GM18868 (cell line): Measurements from ENCODE around the gene FGB.

ENCODE experiments used
- ATAC-seq: cut with Tn5 transposase; IDR thresholded peaks from one replicate; pipeline ENCODE4 v1.9.1; 2021; ENCODE audit warnings: mild to moderate bottlenecking, moderate library complexity; ENCODE audit not compliant: unreplicated experiment

The FGB gene

GRCh38 chr4:154565704-154566103 is 2.9 kb downstream of the FGB start:
- ATAC-seq: no peak

GRCh38 chr4:154566639-154567204 is 3.9 kb downstream of the FGB start:
- ATAC-seq: no peak

- no peak for ATAC-seq
These were observed 6.2 kb downstream of the FGB start for GRCh38 chr4:154569028-154569427.

GRCh38 chr4:154569584-154569983 is 6.8 kb downstream of the FGB start:
- ATAC-seq: no peak

GRCh38 chr4:154573190-154573870 is 10.5 kb downstream of the FGB start:
- ATAC-seq: no peak

- no peak for ATAC-seq
These were observed 11.5 kb downstream of the FGB start for GRCh38 chr4:154574311-154574710.

GRCh38 chr4:154577324-154577723 is 14.5 kb downstream of the FGB start:
- ATAC-seq: no peak

GRCh38 chr4:154578919-154579318 is 16.1 kb downstream of the FGB start:
- no peak for ATAC-seq

- no peak for ATAC-seq
These were observed 17.1 kb downstream of the FGB start for GRCh38 chr4:154579927-154580326.

GRCh38 chr4:154582723-154583122 is 19.9 kb downstream of the FGB start:
- ATAC-seq: no peak

GRCh38 chr4:154583230-154583629 is 20.4 kb downstream of the FGB start:
- no peak for ATAC-seq

GRCh38 chr4:154583677-154584076 is 20.9 kb downstream of the FGB start:
- no peak for ATAC-seq

- ATAC-seq: no peak
These were observed 21.4 kb downstream of the FGB start for GRCh38 chr4:154584259-154584658.

GRCh38 chr4:154585369-154586018 is 22.7 kb downstream of the FGB start:
- no peak for ATAC-seq

GRCh38 chr4:154586296-154587033 is 23.7 kb downstream of the FGB start:
- no peak for ATAC-seq

- no peak for ATAC-seq
These were observed 25.4 kb downstream of the FGB start for GRCh38 chr4:154588198-154588597.

- ATAC-seq: no peak
These were observed 26.7 kb downstream of the FGB start for GRCh38 chr4:154589296-154590197.

GRCh38 chr4:154590329-154591006 is 27.7 kb downstream of the FGB start, which contains the start of gene FGA:
Gene FGA, minus strand, starts transcription at chr4:154590742. Its CDS starts 55 bp downstream, at chr4:154590687.
- no peak for ATAC-seq

GRCh38 chr4:154591890-154592289 is 29.1 kb downstream of the FGB start:
- no peak for ATAC-seq

GRCh38 chr4:154593868-154594267 is 31.1 kb downstream of the FGB start:
- no peak for ATAC-seq
